GM12873 (cell line): ENCODE measurements around the gene ARHGAP44.

Experiments
- TF ChIP-seq, protein P1 (sequence below): IDR thresholded peaks from 2 replicates; pipeline ENCODE4 v1.5.1; 2012; ENCODE audit warnings: low read depth, mild to moderate bottlenecking, moderate library complexity, low read length, control low read depth; ENCODE audit not compliant: insufficient read depth; ENCODE audit errors: missing control alignments

Gene ARHGAP44

DNA sequence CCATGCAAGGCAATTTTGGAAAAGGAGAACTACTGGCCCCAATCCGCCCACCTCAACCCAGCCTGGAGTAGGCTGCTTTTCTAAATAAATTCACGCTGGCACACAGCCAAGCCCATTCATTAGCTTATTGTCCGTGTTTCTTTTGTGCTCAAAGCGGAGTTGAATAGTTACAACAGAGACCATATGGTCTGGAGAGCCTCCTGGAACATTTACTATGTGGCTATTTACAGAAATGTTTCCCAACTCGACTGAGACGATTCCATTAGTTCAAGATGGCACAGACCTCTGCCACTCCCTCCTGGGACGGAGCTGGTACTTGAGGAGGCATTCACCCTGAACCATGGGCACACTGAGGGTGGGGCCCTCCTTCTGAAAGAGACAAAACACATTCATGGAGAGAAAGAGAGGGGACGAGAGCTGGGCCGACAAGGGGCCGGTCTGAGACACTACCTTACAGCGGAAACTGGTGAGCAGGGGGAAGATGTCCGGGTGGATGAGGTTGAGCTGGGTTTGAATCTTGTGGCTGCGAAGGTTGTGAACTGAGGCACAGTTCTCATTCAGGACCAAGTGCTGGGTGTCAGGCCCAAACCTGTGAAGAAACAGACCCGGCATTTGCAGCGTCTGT is 212.8 kb downstream of the ARHGAP44 start:
- TF ChIP-seq, protein P1, sequence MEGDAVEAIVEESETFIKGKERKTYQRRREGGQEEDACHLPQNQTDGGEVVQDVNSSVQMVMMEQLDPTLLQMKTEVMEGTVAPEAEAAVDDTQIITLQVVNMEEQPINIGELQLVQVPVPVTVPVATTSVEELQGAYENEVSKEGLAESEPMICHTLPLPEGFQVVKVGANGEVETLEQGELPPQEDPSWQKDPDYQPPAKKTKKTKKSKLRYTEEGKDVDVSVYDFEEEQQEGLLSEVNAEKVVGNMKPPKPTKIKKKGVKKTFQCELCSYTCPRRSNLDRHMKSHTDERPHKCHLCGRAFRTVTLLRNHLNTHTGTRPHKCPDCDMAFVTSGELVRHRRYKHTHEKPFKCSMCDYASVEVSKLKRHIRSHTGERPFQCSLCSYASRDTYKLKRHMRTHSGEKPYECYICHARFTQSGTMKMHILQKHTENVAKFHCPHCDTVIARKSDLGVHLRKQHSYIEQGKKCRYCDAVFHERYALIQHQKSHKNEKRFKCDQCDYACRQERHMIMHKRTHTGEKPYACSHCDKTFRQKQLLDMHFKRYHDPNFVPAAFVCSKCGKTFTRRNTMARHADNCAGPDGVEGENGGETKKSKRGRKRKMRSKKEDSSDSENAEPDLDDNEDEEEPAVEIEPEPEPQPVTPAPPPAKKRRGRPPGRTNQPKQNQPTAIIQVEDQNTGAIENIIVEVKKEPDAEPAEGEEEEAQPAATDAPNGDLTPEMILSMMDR = no peak

DNA sequence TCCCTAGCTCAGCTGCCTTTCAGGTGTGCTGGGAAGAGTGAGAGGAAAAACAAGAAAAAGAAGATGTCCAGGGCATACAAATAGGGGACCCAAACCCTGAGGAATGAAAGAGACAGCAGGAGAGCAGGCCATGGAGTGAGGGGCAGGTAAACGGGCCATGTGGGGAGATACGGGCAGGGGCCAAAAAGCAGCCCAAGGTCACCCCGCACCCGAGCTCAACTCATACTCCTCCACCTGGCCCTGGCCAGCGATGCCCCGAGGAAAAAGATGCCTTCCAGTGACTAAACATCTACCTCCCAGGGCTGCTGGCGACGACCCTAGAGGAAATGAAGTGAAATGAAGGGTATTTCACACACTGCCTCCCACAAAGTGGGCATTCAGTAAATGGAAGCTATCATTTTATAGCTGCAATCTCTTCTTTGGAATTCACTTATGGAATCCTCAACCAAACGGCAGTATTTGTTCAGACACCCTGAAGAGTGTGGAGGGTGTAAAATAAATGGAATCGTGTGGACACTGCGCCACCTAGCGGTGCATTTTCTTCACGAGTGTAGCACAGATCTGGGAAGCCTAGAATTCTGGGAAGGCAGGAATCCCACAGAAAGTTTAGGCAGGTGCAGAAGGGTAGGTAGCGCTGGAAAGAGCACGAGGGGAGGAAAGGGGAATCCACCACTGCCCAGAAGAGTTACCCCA is 213.6 kb downstream of the ARHGAP44 start:
- TF ChIP-seq, protein P1 = peak; percentile 76

DNA sequence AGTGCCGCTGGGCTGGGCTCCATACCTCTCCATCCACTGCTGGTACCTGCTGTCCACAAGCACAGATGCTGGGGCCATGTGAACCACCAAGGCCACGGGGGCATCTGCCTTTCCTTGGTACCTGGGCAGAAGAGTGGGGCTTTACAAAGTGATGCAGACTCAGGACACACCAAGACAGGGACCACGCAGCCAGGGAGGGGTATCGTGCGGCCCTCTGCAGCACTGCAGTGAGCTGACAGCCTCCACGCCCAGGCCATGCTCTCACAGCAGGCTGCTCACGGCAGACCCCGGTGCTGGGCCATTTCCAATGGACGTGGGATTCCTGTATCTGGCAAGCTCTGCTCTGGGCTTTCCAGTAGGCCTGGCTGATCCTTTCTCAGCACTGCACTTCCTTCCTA is 214.2 kb downstream of the ARHGAP44 start:
- TF ChIP-seq, protein P1 = no peak

DNA sequence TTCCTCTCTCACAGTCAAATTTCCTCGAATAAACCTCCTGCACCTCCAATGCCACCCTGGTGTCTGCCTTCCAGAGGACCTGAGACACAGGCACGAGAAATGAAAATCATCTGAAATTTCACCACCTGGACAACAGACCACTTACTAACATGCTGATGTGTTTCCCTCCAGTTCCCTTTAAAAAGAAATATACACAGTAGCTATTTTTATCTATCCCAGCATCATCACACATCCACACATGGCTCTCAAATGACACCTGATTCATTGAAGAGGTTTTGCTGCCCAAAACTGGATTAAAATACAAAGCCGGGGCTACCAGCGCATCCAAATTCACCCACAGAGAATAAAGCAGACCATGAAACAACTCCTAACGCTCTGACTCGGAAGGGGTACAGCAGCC is 214.6 kb downstream of the ARHGAP44 start:
- TF ChIP-seq, protein P1 = no peak

DNA sequence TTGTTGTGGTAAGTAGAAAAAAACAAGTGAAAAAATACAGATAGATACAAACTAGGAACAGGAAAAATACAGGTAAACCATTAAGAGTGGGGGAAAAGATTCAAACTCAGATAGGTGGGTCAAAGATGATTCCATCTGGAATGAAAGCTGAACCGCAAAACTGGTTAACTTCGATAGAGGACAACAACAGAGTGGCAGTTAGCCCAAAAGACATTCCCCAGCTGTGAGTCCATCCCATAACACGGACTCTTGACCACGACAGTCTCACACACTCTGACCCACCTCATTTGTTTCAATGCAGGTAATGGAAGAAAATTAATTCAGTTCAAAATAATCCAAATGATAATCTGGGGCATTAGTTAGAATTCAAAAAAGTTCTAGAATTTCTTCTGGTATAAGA is 215.0 kb downstream of the ARHGAP44 start:
- TF ChIP-seq, protein P1 = no peak

DNA sequence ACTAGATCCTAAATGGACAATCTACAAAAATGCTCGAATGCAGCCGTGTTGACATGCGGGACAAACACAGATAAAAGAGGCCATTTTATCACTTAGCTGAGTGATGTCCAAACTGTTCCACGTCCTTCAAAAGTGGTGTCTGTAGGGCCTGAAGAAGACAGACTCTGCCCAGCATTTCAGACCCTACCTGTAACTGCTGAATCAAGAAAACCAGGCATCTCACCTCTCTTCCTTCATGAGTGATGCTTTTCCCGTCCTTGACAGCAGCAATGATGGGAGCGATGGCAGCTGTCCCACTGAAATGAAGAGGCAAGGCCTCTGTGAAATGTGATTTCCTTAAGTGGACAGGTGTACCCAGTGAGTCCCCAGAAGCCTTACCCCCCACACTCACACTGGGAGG is 216.2 kb downstream of the ARHGAP44 start:
- TF ChIP-seq, protein P1 = no peak

DNA sequence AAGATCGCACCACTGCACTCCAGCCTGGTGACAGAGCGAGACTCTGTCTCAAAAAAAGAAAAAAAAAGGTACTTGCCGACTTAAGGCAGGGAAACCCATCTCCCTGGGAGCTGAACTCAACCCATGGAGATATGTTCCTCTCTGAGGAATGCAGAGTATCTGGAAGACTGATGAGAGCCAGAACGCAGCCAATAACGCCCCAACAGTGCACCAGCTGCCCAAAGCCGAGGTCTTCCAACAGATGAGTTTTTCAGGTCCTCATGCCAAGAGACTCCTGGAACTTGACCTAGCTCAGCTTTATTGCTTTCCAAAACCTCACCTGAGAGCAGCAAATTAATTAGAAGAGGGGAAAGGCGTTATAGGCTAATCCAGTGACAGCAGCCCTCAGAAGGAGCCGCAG is 219.2 kb downstream of the ARHGAP44 start:
- TF ChIP-seq, protein P1 = no peak
